GM12892 (cell line): ENCODE results near the gene ZNF414.

Source experiments
- DNase-seq: peaks from one replicate; pipeline ENCODE4 v3.0.0; 2011; ENCODE audit not compliant: insufficient read length
- FAIRE-seq: peaks from 2 replicates; lab custom pipeline; 2011; peaks lifted over from hg19 to GRCh38; lab: Jason Lieb, UNC
- POLR2A ChIP-seq: IDR thresholded peaks from 2 replicates; pipeline ENCODE4 v1.6.1; 2011; ENCODE audit warnings: low read depth, low read length, control low read depth
- POLR2AphosphoS5 ChIP-seq: IDR thresholded peaks from 2 replicates; pipeline ENCODE4 v1.6.1; 2011; ENCODE audit warnings: low read depth, low read length, control low read depth
- TAF1 ChIP-seq: IDR thresholded peaks from 2 replicates; pipeline ENCODE4 v1.6.1; 2011; ENCODE audit warnings: low read depth, mild to moderate bottlenecking, control low read depth, low read length, borderline replicate concordance

The ZNF414 gene

GRCh38 chr19:8469613-8470368 is 44.2 kb downstream of the ZNF414 start:
- no peak for TF ChIP-seq TAF1
- TF ChIP-seq POLR2AphosphoS5, result 0 out of 2 replicates have a peak, but pooled peaks have one; percentile 8
- TF ChIP-seq POLR2A, result no peak
- DNase-seq (no peak), FAIRE-seq (no peak)

GRCh38 chr19:8468761-8469373 is 45.1 kb downstream of the ZNF414 start:
- TF ChIP-seq TAF1 (no peak), POLR2AphosphoS5 (no peak), POLR2A (no peak)
- no peak for DNase-seq
- FAIRE-seq, result no peak

- no peak for DNase-seq
These were observed 45.8 kb downstream of the ZNF414 start for GRCh38 chr19:8468124-8468523.

GRCh38 chr19:8466018-8466417 is 47.9 kb downstream of the ZNF414 start:
- DNase-seq (no peak), FAIRE-seq (no peak)
- TF ChIP-seq POLR2A (no peak), TAF1 (no peak), POLR2AphosphoS5 (no peak)

More at GRCh38 chr19:8468124-8468523, 45.8 kb downstream of the ZNF414 start:
- no peak for TF ChIP-seq POLR2AphosphoS5
- no peak for TF ChIP-seq TAF1
- TF ChIP-seq POLR2A, result no peak
- FAIRE-seq, result no peak

GRCh38 chr19:8463365-8463764 is 50.6 kb downstream of the ZNF414 start:
- no peak for TF ChIP-seq POLR2A
- no peak for TF ChIP-seq TAF1
- TF ChIP-seq POLR2AphosphoS5, result no peak
- no peak for DNase-seq
- no peak for FAIRE-seq

GRCh38 chr19:8462571-8462970 is 51.4 kb downstream of the ZNF414 start:
- no peak for DNase-seq
- TF ChIP-seq POLR2AphosphoS5 (no peak), TAF1 (no peak), POLR2A (no peak)
- no peak for FAIRE-seq

GRCh38 chr19:8461891-8462290 is 52.1 kb downstream of the ZNF414 start:
- FAIRE-seq, result no peak
- no peak for TF ChIP-seq POLR2AphosphoS5
- no peak for TF ChIP-seq POLR2A
- TF ChIP-seq TAF1, result no peak

GRCh38 chr19:8461376-8461775 is 52.6 kb downstream of the ZNF414 start:
- DNase-seq (no peak), FAIRE-seq (no peak)
- TF ChIP-seq POLR2A (no peak), POLR2AphosphoS5 (no peak), TAF1 (no peak)

More at GRCh38 chr19:8461891-8462290, 52.1 kb downstream of the ZNF414 start:
- no peak for DNase-seq

GRCh38 chr19:8460516-8461298 is 53.3 kb downstream of the ZNF414 start:
- TF ChIP-seq POLR2AphosphoS5, result no peak
- FAIRE-seq (peak; percentile 66), DNase-seq (no peak)
